Thymus (tissue), 11 donors: ENCODE measurements around the gene RYR1. TPM values are rescaled to one million over a fixed set of nuclear protein-coding genes. Genes with fewer than 3 reads are reported as not detected.
"Not testable (repeated sequence)": the region's sequence is repeated elsewhere in the genome, so short reads cannot be mapped to it uniquely, and the experiment has no call there.

Experiments used
- DNase-seq, 9 donors: peaks; one replicate each; pipeline ENCODE4 v3.0.0-alpha.2; 2013; ENCODE audit warnings: low spot score in 9 of 9, low read depth in 6 of 9, missing footprints in 1 of 9
- H3K27ac ChIP-seq, 2 donors: one replicate each; pipeline ENCODE4 v1.5.1; 2013; ENCODE audit warnings: control low read depth in 1 of 2, low read depth in 1 of 2, low read length in 1 of 2, mild to moderate bottlenecking in 1 of 2, moderate library complexity in 1 of 2
- H3K27me3 ChIP-seq, 2 donors: one replicate each; pipeline ENCODE4 v1.5.1; 2013; ENCODE audit warnings: low read length in 1 of 2; ENCODE audit not compliant: control insufficient read depth in 2 of 2, insufficient read depth in 1 of 2
- H3K36me3 ChIP-seq, 2 donors: one replicate each; pipeline ENCODE4 v1.5.1; 2013; ENCODE audit warnings: low read length in 1 of 2, mild to moderate bottlenecking in 1 of 2, moderate library complexity in 1 of 2; ENCODE audit not compliant: control insufficient read depth in 2 of 2, insufficient read depth in 2 of 2
- H3K4me1 ChIP-seq, 2 donors: one replicate each; pipeline ENCODE4 v1.5.1; 2013; ENCODE audit warnings: low read length in 2 of 2; ENCODE audit not compliant: control insufficient read depth in 2 of 2, insufficient read depth in 2 of 2
- H3K4me3 ChIP-seq, 2 donors: one replicate each; pipeline ENCODE4 v1.5.1; 2013; ENCODE audit warnings: low read length in 2 of 2, control low read depth in 1 of 2, mild to moderate bottlenecking in 1 of 2
- H3K9me3 ChIP-seq, 2 donors: one replicate each; pipeline ENCODE4 v1.5.1; 2013; ENCODE audit warnings: low read length in 1 of 2, mild to moderate bottlenecking in 1 of 2; ENCODE audit not compliant: control insufficient read depth in 2 of 2, insufficient read depth in 1 of 2
- WGBS: extraction: QIAGEN DNeasy Blood & Tissue Kit; methylation state at CpG from one replicate; pipeline ENCODE4 v1.1.7; 2013; 5-methylcytosine and 5-hydroxymethylcytosine counted together
- polyA plus RNA-seq: library from polyadenylated mRNA; stranded (reverse); fragments of 200-250 nt; gene quantifications from one replicate; pipeline ENCODE4 v1.2.3, GENCODE V29; 2013
- total RNA-seq: library from RNA; stranded (reverse); fragments of 120-200 nt; gene quantifications from one replicate; pipeline ENCODE4 v1.2.4, GENCODE V29; 2013
- donor health status: healthy.

The RYR1 gene
- total and polyA plus RNA-seq, 2 donors, result 1.1 to 1.8 TPM

DNA sequence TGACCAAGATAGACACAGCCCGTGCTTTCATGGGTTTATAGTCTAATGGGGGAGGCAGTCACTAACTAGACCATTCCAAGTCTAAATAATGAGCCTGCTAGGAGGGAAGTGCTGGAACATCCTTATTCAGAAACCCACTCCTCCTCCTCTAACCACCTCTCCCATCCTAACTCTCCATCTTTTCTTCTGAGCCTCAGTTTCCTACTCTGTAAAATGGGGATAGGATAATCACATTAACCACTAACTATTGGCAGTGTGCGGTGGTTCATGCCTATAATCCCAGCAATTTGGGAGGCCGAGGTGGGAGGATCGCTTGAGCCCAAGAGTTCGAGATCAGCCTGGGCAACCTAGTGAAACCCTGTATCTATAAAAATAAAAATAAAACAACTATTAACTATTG lies 115.6 kb downstream of the RYR1 start:
- H3K4me1 ChIP-seq, result peaks cover 0 to 7% of the 10 kb centered on the region in 2 donors
- 97% methylated on average over 5 of the region's 5 CpGs for WGBS
- no peaks in the 10 kb centered on the region for H3K9me3 ChIP-seq
- no peaks in the 10 kb centered on the region for H3K36me3 ChIP-seq
- no peak for DNase-seq
- no peak overlapping the region for H3K27ac ChIP-seq
- H3K27me3 ChIP-seq, result no peaks in the 10 kb centered on the region
- no peak overlapping the region for H3K4me3 ChIP-seq

DNA sequence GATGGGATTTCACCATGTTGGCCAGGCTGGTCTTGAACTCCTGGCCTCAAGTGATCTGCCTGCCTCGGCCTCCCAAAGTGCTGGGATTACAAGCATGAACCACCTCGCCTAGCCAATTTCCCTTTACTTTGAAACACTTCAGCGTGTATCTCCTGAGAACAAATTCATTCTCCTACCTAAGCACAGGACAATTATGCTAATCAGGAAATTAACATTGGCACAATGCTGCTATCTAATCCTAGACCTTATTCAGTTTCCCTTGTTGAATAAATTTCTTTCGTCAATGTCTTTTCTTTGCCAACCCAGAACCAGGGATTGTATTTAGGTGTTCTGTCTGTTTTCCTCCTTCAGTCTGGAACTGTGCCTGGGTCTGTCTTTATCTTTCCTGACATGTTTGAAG lies 116.5 kb downstream of the RYR1 start:
- no peaks in the 10 kb centered on the region for H3K9me3 ChIP-seq
- DNase-seq, result no peak
- WGBS, result 96% methylated on average over 4 of the region's 4 CpGs
- H3K4me3 ChIP-seq, result no peak overlapping the region
- no peaks in the 10 kb centered on the region for H3K27me3 ChIP-seq
- H3K4me1 ChIP-seq, result peaks cover 0 to 1% of the 10 kb centered on the region in 2 donors
- no peaks in the 10 kb centered on the region for H3K36me3 ChIP-seq
- no peak overlapping the region for H3K27ac ChIP-seq

DNA sequence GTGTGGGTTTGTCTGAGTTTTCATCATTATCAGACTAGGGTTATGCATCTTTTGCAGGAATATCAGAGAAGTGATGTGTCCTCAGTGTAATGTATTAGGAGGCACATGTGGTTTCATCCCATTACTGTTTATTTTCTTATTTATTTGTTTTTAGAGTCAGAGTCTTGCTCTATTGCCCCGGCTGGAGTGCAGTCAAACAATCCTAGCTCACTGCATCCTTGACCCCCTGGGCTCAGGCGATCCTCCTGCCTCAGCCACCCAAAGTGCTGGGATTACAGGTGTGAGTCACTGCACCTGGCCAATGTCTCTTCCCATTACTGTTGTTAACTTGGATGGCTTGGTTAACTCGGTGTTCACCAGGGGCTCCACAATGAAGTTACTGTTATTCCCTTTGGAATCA lies 116.9 kb downstream of the RYR1 start:
- no peak overlapping the region for H3K27ac ChIP-seq
- no peak overlapping the region for H3K4me3 ChIP-seq
- H3K9me3 ChIP-seq, result no peaks in the 10 kb centered on the region
- H3K36me3 ChIP-seq, result no peaks in the 10 kb centered on the region
- no peaks in the 10 kb centered on the region for H3K4me1 ChIP-seq
- no peak for DNase-seq
- WGBS, result 92% methylated on average over 3 of the region's 3 CpGs
- H3K27me3 ChIP-seq, result no peaks in the 10 kb centered on the region

DNA sequence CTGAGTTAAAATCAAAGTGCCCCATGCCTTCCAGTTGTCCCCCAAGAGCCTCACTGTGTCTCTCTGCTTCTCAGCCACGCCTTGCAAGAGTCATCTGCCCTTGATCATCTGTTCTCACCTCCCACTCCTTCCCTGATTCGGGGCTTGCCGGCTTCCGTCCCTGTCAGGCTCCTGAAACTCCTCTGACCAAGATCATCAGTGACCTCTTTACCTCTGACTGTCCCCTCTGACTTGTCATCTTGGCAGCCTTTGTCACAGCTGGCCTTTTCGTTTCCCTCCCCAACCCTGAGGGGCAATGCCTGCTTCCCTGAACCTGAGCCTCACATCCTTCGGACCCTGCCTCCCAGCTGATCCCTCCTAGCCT lies 117.9 kb downstream of the RYR1 start:
- no peak for DNase-seq
- Histone ChIP-seq H3K27me3 (no peaks in the 10 kb centered on the region), H3K9me3 (no peaks in the 10 kb centered on the region), H3K27ac (no peak overlapping the region), H3K4me1 (no peaks in the 10 kb centered on the region), H3K36me3 (no peaks in the 10 kb centered on the region), H3K4me3 (no peak overlapping the region)
- WGBS, result 87% methylated on average over 6 of the region's 6 CpGs

DNA sequence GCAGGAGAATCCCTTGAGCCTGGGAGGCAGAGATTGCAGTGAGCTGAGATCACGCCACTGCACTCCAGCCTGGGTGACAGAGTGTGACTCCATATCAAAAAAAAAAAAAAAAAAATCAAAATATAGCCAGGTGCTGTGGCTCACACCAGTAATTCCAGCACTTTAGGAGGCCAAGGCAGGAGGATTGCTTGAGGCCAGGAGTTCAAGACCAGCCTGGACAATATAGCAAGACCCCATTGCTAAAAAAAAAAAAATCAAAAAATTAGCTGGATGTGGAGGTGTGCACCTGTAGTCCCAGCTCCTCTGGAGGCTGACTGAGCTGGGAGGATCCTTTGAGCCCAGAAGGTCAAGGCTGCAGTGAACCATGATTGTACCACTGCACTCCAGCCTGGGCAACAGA lies 119.7 kb downstream of the RYR1 start:
- not testable (repeated sequence) for DNase-seq, H3K4me3 ChIP-seq, H3K27me3 ChIP-seq, H3K9me3 ChIP-seq, H3K27ac ChIP-seq, H3K4me1 ChIP-seq, H3K36me3 ChIP-seq
- 100% methylated on average over 1 of the region's 1 CpG for WGBS

DNA sequence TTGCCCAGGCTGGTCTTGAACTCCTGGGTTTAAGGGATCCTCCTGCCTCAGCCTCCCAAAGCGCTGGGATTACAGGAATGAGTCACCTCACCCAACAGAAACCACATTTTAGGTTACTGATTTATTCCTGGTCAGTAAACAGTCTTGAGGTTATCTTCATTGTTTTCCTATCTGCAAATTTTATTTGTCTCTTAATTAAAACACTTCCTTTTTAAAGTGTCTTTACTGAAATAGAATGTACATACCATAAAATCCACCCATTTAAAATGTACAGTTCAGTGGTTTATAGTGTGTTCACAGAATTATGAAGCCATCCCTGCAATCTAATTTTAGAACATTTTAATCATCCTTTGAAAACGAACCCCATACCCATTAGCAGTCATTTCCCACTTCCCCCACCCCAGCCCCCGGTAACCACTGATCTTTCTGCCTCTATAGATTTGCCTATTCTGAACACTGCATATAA lies 121.2 kb downstream of the RYR1 start:
- DNase-seq, result no peak
- Histone ChIP-seq H3K4me1 (no peaks in the 10 kb centered on the region), H3K36me3 (no peaks in the 10 kb centered on the region), H3K9me3 (no peaks in the 10 kb centered on the region), H3K27ac (no peak overlapping the region), H3K27me3 (no peaks in the 10 kb centered on the region), H3K4me3 (no peak overlapping the region)
- 64% methylated on average over 3 of the region's 3 CpGs for WGBS

DNA sequence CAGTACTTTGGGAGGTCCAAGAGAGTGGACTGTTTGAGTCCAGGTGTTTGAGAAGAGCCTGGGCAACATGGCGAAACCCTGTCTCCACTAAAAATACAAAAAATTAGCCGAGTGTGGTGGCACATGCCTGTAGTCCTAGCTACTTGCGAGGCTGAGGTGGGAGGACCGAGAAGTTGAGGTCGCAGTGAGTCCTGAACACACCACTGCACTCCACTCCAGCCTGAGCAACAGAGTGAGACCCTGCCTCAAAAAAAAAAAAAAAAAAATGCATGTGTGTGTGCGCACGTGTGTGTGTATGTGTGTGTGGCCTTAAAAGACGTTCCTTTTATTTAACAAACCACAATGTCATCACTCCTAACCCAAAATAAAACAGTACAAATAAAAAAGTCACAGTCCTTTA lies 121.7 kb downstream of the RYR1 start:
- no peaks in the 10 kb centered on the region for H3K27me3 ChIP-seq
- no peaks in the 10 kb centered on the region for H3K4me1 ChIP-seq
- no peaks in the 10 kb centered on the region for H3K9me3 ChIP-seq
- H3K4me3 ChIP-seq, result no peak overlapping the region
- DNase-seq, result no peak
- no peak overlapping the region for H3K27ac ChIP-seq
- H3K36me3 ChIP-seq, result no peaks in the 10 kb centered on the region
- WGBS, result 83% methylated on average over 8 of the region's 8 CpGs

DNA sequence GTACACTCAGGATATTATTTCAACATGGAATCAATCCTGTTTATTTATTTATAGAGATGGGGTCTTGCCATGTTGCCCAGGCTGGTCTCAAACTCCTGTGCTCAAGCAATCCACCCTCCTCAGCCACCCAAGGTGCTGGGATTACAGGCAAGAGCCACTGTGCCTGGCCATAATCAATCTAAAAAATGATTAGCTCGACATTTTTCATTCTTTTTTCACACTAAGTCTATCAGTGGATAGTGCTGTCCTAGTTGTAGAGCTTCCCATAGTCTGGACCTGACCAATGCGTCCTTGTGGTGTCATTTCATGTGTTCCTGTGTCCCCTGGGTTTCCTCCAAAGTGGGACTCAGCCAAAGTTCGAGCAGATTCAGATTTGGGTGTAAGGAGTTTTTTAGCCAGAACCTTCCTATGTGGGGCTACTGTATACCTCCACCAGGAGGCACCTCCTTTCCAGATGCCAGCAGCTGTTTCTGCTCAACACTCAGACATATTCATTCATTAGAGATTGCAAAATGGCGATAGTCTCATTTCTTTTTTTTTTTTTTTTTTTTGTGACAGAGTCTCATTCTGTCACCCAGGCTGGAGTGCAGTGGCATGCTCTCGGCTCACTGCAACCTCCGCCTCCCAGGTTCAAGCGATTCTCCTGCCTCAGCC lies 123.2 kb downstream of the RYR1 start:
- H3K9me3 ChIP-seq, result no peaks in the 10 kb centered on the region
- H3K27ac ChIP-seq, result no peak overlapping the region
- H3K4me3 ChIP-seq, result no peak overlapping the region
- no peaks in the 10 kb centered on the region for H3K27me3 ChIP-seq
- no peaks in the 10 kb centered on the region for H3K4me1 ChIP-seq
- WGBS, result 83% methylated on average over 7 of the region's 7 CpGs
- no peak for DNase-seq
- no peaks in the 10 kb centered on the region for H3K36me3 ChIP-seq

DNA sequence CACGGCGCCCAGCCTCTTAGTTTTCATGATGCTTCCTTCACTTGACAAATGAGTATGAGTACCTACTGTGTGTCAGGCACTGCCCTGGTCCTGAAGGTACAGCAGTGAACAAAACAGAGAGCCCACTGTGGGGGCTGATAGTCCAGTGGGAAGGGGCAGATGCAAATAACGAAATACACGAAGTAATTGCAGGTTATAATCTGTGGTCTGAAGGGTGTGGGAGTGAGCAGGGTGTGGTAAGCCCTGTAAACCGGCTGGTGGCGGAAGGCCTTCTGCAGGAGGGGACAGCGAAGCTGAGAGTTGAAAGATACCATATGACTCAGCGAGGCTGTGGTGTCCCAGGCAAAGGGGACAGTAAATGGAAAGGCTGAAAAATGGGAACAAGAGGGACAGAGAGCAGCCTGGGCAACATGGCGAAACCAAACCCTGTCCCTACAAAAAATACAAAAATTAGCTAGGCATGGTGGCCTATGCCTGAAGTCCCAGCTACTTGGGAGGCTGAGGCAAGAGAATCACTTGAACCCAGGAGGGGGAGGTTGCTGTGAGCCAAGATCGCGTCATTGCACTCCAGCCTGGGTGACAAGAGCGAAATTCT lies 123.8 kb downstream of the RYR1 start:
- Histone ChIP-seq H3K27ac (no peak overlapping the region), H3K36me3 (no peaks in the 10 kb centered on the region), H3K4me3 (no peak overlapping the region), H3K4me1 (no peaks in the 10 kb centered on the region), H3K9me3 (no peaks in the 10 kb centered on the region), H3K27me3 (peaks cover 0 to under 1% of the 10 kb centered on the region in 2 donors)
- WGBS, result 79% methylated on average over 12 of the region's 12 CpGs
- DNase-seq, result no peak
